ENCODE measurements around the gene CPLX3. TPM values are rescaled to one million over a fixed set of nuclear protein-coding genes. Genes with fewer than 3 reads are reported as not detected.
A peak's percentile ranks its signal among the peaks of the same experiment; 100 is the strongest.

Gene CPLX3
- total RNA-seq, 4 donors from 2014 or later: not detected

DNA sequence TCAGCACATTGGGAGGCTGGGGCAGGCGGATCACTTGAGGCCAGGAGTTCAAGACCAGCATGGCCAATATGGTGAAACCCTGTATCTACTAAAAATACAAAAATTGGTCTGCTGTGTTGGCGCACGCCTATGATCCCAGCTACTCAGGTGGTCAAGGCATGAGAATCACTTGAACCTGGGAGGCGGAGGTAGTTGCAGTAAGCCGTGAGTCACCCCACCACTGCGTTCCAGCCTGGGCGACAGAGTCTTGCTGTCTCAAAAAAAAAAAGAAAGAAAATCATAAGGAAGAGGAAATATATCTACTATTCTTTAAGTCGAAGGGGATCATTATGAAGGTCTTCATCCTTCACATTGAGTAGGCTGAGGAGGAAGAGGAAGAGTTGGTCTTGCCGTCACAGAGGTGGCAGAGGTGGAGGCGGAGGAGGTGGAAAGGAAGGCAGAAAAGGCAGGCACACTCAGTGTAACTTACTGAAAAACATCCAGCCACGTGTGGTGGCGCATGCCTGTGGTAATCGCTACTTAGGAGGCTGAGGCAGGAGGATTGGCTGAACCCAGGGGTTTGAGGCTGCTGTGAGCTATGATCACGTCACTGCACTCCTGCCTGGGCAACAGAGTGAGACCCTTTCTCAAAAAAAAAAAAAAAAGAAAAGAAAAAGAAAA, 30.3 kb upstream of the CPLX3 start:
- TF ChIP-seq POLR2A (IDR thresholded peaks at IDR 0.05): no peak
- TF ChIP-seq, protein P1, sequence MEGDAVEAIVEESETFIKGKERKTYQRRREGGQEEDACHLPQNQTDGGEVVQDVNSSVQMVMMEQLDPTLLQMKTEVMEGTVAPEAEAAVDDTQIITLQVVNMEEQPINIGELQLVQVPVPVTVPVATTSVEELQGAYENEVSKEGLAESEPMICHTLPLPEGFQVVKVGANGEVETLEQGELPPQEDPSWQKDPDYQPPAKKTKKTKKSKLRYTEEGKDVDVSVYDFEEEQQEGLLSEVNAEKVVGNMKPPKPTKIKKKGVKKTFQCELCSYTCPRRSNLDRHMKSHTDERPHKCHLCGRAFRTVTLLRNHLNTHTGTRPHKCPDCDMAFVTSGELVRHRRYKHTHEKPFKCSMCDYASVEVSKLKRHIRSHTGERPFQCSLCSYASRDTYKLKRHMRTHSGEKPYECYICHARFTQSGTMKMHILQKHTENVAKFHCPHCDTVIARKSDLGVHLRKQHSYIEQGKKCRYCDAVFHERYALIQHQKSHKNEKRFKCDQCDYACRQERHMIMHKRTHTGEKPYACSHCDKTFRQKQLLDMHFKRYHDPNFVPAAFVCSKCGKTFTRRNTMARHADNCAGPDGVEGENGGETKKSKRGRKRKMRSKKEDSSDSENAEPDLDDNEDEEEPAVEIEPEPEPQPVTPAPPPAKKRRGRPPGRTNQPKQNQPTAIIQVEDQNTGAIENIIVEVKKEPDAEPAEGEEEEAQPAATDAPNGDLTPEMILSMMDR (IDR thresholded peaks at IDR 0.05): no peak
- H3K36me3 ChIP-seq: no peaks in the 10 kb centered on the region
- H3K27ac ChIP-seq: no peak overlapping the region
- no peaks in the 10 kb centered on the region for H3K9me3 ChIP-seq
- DNase-seq: no peak
- H3K27me3 ChIP-seq: no peaks in the 10 kb centered on the region
- intact Hi-C loops (cut with DNase I; ENCODE audit: low total_unique reads): no loop called here
- no peaks in the 10 kb centered on the region for H3K4me1 ChIP-seq
- H3K4me3 ChIP-seq: no peak overlapping the region

DNA sequence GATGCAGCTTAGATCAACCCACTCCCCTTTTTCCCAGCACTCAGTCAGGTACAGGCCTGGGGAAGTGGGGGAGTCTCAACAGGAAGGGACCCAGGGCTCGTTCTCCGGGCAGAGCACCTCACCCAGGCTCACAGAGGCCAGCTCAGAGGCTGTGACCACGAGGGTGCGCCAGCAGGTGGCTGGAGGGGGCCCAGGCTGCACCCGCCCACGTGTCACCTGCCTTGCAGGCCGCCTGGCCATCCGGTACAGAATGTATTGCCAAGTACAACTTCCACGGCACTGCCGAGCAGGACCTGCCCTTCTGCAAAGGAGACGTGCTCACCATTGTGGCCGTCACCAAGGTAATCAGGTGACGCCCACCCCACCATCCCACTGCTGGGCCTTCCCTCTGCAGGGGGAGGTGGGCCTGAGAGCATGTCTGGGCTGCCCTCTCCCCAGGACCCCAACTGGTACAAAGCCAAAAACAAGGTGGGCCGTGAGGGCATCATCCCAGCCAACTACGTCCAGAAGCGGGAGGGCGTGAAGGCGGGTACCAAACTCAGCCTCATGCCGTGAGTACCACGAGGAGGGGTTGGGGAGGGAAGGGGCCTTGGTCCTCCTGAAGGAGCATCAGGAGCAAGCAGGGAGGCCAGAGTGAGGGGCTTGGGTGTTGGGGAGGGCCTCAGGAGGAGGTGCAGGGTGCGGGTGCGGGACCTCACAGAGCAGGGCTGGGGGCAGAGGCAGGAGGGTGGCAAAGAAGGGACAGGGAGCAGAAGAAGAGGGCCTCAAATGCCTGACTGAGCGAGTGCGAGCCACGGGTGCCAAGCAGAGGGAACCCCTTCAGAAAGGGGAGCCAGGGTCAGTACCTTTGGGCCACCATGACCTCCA, 27.8 kb upstream of the CPLX3 start:
- H3K27me3 ChIP-seq: no peaks in the 10 kb centered on the region
- no peak overlapping the region for H3K27ac ChIP-seq
- TF ChIP-seq, protein P1 (IDR thresholded peaks at IDR 0.05): no peak
- no peak for TF ChIP-seq POLR2A (IDR thresholded peaks at IDR 0.05)
- intact Hi-C loops (cut with DNase I; ENCODE audit: low total_unique reads): no loop called here
- H3K9me3 ChIP-seq: no peaks in the 10 kb centered on the region
- no peak for DNase-seq
- no peaks in the 10 kb centered on the region for H3K36me3 ChIP-seq
- no peaks in the 10 kb centered on the region for H3K4me1 ChIP-seq
- no peak overlapping the region for H3K4me3 ChIP-seq

DNA sequence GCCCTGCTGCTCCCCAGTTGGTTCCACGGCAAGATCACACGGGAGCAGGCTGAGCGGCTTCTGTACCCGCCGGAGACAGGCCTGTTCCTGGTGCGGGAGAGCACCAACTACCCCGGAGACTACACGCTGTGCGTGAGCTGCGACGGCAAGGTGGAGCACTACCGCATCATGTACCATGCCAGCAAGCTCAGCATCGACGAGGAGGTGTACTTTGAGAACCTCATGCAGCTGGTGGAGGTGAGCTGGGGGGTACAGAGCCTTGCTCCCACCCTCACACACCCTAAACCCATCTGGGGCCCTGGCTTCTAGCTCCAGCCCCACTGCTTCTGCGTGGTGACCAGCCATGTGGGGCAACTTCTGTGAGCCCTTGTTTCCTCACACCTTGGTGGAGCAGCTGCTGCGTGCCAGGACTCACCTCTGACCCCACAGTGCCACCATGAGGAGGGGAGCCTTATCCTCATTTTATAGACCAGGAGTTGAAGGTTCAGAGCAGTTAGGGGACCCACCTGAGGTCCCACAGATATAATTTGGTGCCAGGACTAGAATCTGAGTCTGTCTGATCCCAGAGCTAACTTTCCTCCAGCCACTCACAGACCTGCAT, 27.1 kb upstream of the CPLX3 start:
- intact Hi-C loops (cut with DNase I; ENCODE audit: low total_unique reads): no loop called here
- no peaks in the 10 kb centered on the region for H3K4me1 ChIP-seq
- TF ChIP-seq, protein P1 (IDR thresholded peaks at IDR 0.05): no peak
- TF ChIP-seq POLR2A (IDR thresholded peaks at IDR 0.05): no peak
- DNase-seq: no peak
- no peak overlapping the region for H3K4me3 ChIP-seq
- no peaks in the 10 kb centered on the region for H3K27me3 ChIP-seq
- no peaks in the 10 kb centered on the region for H3K9me3 ChIP-seq
- no peak overlapping the region for H3K27ac ChIP-seq
- no peaks in the 10 kb centered on the region for H3K36me3 ChIP-seq

DNA sequence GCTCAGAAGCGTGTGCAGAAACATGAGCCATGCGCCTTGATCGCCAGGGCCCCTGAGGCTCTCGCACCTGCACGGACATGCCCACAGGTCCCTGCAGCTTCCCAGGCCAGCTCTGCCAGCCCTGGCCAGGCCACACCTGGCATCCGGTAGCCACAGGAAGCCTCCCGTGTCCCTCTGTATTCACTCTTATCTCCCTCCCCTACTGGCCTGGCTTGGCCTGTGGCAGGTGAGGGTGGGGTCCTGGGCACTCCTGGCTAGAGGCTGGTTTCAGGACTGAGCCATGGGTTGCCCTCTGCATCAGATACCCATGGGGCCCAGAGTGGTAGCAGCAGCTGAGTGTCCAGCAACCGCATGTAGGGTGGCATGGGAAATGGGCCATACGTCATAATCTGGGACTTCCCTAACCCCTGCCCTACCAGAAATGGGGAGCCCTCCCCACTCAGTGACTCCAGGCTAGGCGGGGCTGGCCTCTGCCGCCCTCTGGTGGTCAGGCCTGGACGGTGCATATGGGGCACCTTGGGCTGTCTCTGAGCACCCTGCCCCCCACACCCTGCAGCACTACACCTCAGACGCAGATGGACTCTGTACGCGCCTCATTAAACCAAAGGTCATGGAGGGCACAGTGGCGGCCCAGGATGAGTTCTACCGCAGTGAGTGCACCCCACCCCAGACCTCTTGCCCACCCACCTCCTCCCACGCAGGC, 26.4 kb upstream of the CPLX3 start:
- no peaks in the 10 kb centered on the region for H3K36me3 ChIP-seq
- no peaks in the 10 kb centered on the region for H3K4me1 ChIP-seq
- H3K27me3 ChIP-seq: no peaks in the 10 kb centered on the region
- H3K9me3 ChIP-seq: no peaks in the 10 kb centered on the region
- intact Hi-C loops (cut with DNase I; ENCODE audit: low total_unique reads): no loop called here
- no peak overlapping the region for H3K4me3 ChIP-seq
- peak; percentile 47 to 61 for DNase-seq
- no peak overlapping the region for H3K27ac ChIP-seq
- TF ChIP-seq, protein P1 (IDR thresholded peaks at IDR 0.05): peak; percentile 75 to 91 (median 86)
- TF ChIP-seq POLR2A (IDR thresholded peaks at IDR 0.05): no peak

All from uterus (tissue), 4 donors.